ENCODE results near the gene ZNF839. TPM values are rescaled to one million over a fixed set of nuclear protein-coding genes. Genes with fewer than 3 reads are reported as not detected.
"Not testable (repeated sequence)": the region's sequence is repeated elsewhere in the genome, so short reads cannot be mapped to it uniquely, and the experiment has no call there.

Gene ZNF839
- total RNA-seq, 3 donors from 2014 or later = 8.5 to 16.8 (median 15.4) TPM

DNA sequence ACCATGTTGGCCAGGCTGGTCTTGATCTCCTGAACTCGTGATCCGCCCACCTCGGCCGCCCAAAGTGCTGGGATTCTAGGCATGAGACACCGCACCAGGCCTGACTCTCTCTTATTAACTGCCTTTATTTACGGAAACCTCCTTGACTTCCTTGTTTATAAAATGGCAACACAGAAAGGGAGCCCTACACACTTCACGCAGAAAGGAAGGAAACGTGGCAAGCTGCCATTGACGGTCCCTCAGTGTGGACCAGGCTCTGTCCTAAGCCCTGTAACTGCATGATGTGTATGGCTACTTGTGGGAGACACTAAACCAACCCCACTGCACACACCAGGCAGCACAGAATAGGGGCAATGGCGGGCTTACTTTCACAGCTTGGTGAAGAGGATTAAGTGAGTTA is 31.5 kb downstream of the ZNF839 start:
- H3K27ac ChIP-seq = peak overlapping the region in 1 of 2 donors; percentile 67
- H3K27me3 ChIP-seq = no peaks in the 10 kb centered on the region
- DNase-seq (ENCODE audit: low spot score in 2 of 2) = no peak
- no peak overlapping the region for H3K4me3 ChIP-seq
- no peak for TF ChIP-seq POLR2A (IDR thresholded peaks at IDR 0.05)
- TF ChIP-seq CTCF (IDR thresholded peaks at IDR 0.05) = no peak
- no peak for TF ChIP-seq POLR2AphosphoS5 (IDR thresholded peaks at IDR 0.05)
- H3K36me3 ChIP-seq = no peaks in the 10 kb centered on the region
- no peaks in the 10 kb centered on the region for H3K4me1 ChIP-seq
- no peaks in the 10 kb centered on the region for H3K9me3 ChIP-seq
- intact Hi-C loops (cut with DNase I; ENCODE audit: low total_unique reads) = no loop called here

- H3K9me3 ChIP-seq; H3K27me3 ChIP-seq; intact Hi-C loops (cut with DNase I; ENCODE audit: low total_unique reads); H3K36me3 ChIP-seq; DNase-seq (ENCODE audit: low spot score in 2 of 2); H3K4me1 ChIP-seq; H3K27ac ChIP-seq; H3K4me3 ChIP-seq: not testable (repeated sequence)
Observed at GRCh38 chr14:102351593-102351992, 32.0 kb downstream of the ZNF839 start.

- intact Hi-C loops (cut with DNase I; ENCODE audit: low total_unique reads) = no loop called here
- H3K27ac ChIP-seq = no peak overlapping the region
- no peak overlapping the region for H3K4me3 ChIP-seq
- H3K36me3 ChIP-seq = no peaks in the 10 kb centered on the region
- H3K4me1 ChIP-seq = no peaks in the 10 kb centered on the region
- no peak for DNase-seq (ENCODE audit: low spot score in 2 of 2)
- no peaks in the 10 kb centered on the region for H3K27me3 ChIP-seq
- no peak for TF ChIP-seq POLR2AphosphoS5 (IDR thresholded peaks at IDR 0.05)
- no peaks in the 10 kb centered on the region for H3K9me3 ChIP-seq
Observed at GRCh38 chr14:102352213-102352612, 32.7 kb downstream of the ZNF839 start.

- H3K4me1 ChIP-seq = no peaks in the 10 kb centered on the region
- no peak for DNase-seq (ENCODE audit: low spot score in 2 of 2)
- H3K36me3 ChIP-seq = no peaks in the 10 kb centered on the region
- no peak overlapping the region for H3K4me3 ChIP-seq
- H3K27me3 ChIP-seq = no peaks in the 10 kb centered on the region
- no peak overlapping the region for H3K27ac ChIP-seq
- no peaks in the 10 kb centered on the region for H3K9me3 ChIP-seq
- intact Hi-C loops (cut with DNase I; ENCODE audit: low total_unique reads) = no loop called here
- no peak for TF ChIP-seq CTCF (IDR thresholded peaks at IDR 0.05)
- no peak for TF ChIP-seq POLR2A (IDR thresholded peaks at IDR 0.05)
- no peak for TF ChIP-seq POLR2AphosphoS5 (IDR thresholded peaks at IDR 0.05)
Observed at GRCh38 chr14:102353126-102353619, 33.6 kb downstream of the ZNF839 start.

- Histone ChIP-seq H3K36me3 (no peaks in the 10 kb centered on the region), H3K27me3 (no peaks in the 10 kb centered on the region), H3K4me1 (no peaks in the 10 kb centered on the region), H3K4me3 (no peak overlapping the region), H3K27ac (no peak overlapping the region), H3K9me3 (no peaks in the 10 kb centered on the region)
- DNase-seq (ENCODE audit: low spot score in 2 of 2) = no peak
- intact Hi-C loops (cut with DNase I; ENCODE audit: low total_unique reads) = no loop called here
- no peak for TF ChIP-seq POLR2A (IDR thresholded peaks at IDR 0.05)
- TF ChIP-seq CTCF (IDR thresholded peaks at IDR 0.05) = no peak
- TF ChIP-seq POLR2AphosphoS5 (IDR thresholded peaks at IDR 0.05) = no peak
Observed at GRCh38 chr14:102356280-102356679, 36.7 kb downstream of the ZNF839 start.

GRCh38 chr14:102359341-102359740 is 39.8 kb downstream of the ZNF839 start:
- Histone ChIP-seq H3K27me3 (no peaks in the 10 kb centered on the region), H3K4me1 (peaks cover 0 to 6% of the 10 kb centered on the region in 2 donors), H3K36me3 (no peaks in the 10 kb centered on the region), H3K4me3 (no peak overlapping the region), H3K9me3 (no peaks in the 10 kb centered on the region), H3K27ac (no peak overlapping the region)
- intact Hi-C loops (cut with DNase I; ENCODE audit: low total_unique reads) = no loop called here
- no peak for DNase-seq (ENCODE audit: low spot score in 2 of 2)
- TF ChIP-seq POLR2A (IDR thresholded peaks at IDR 0.05) = no peak
- no peak for TF ChIP-seq POLR2AphosphoS5 (IDR thresholded peaks at IDR 0.05)
- no peak for TF ChIP-seq CTCF (IDR thresholded peaks at IDR 0.05)

All from breast epithelium (tissue), 4 donors.